ENCODE results near the gene SNORC.

- TF ChIP-seq ZFX (IDR thresholded peaks at IDR 0.05) = no peak
- no peak for TF ChIP-seq CTCF (conservative IDR thresholded peaks at IDR 0.05)
Observed at GRCh38 chr2:232900811-232901735, 31.0 kb downstream of the SNORC start.
